Sigmoid colon (tissue), 3 donors: ENCODE results near the gene FRYL.

ENCODE experiments used
- CTCF ChIP-seq, 4 experiments: fragments of 450-650 bp in 3 of 4; fragments of 200-600 bp in 1 of 4; IDR thresholded peaks; one replicate each; pipeline ENCODE4 v1.5.1; 2016 to 2019; ENCODE audit warnings: antibody characterized with exemption in 4 of 4, mild to moderate bottlenecking in 3 of 4, moderate library complexity in 2 of 4
- POLR2A ChIP-seq, 2 donors: fragments of 450-650 bp; IDR thresholded peaks; one replicate each; pipeline ENCODE4 v1.6.1; 2016; ENCODE audit warnings: antibody characterized with exemption in 2 of 2, mild to moderate bottlenecking in 2 of 2, moderate library complexity in 2 of 2

- TF ChIP-seq CTCF (IDR thresholded peaks at IDR 0.05) (no peak), POLR2A (IDR thresholded peaks at IDR 0.05) (no peak)
Measured at GRCh38 chr4:48710446-48711209, 69.5 kb downstream of the FRYL start.
